H9 (cell line): Measurements from ENCODE around the gene EME1. TPM values are rescaled to one million over a fixed set of nuclear protein-coding genes. Genes with fewer than 3 reads are reported as not detected.

Experiments
- DNase-seq: peaks from one replicate; pipeline ENCODE4 v3.0.0-alpha.2; 2017
- H2AFZ ChIP-seq: one replicate; pipeline ENCODE4 v1.6.1; 2013; ENCODE audit warnings: mild to moderate bottlenecking, low read length, control low read depth, moderate library complexity
- H2AK5ac ChIP-seq: 2 replicates; pipeline ENCODE4 v1.6.1; 2013; ENCODE audit warnings: low read length, control low read depth, mixed read lengths; ENCODE audit not compliant: insufficient read length
- H2BK120ac ChIP-seq: one replicate; pipeline ENCODE4 v1.6.1; 2013; ENCODE audit warnings: low read depth, mild to moderate bottlenecking, low read length, control low read depth, inconsistent platforms; ENCODE audit not compliant: poor library complexity, severe bottlenecking
- H2BK12ac ChIP-seq: 2 replicates; pipeline ENCODE4 v1.6.1; 2013; ENCODE audit warnings: low read length, control low read depth, mixed read lengths, low read depth; ENCODE audit not compliant: insufficient read length
- H2BK15ac ChIP-seq: 2 replicates; pipeline ENCODE4 v1.6.1; 2013; ENCODE audit warnings: low read depth, low read length, control low read depth
- H2BK20ac ChIP-seq: one replicate; pipeline ENCODE4 v1.6.1; 2013; ENCODE audit warnings: low read depth, mild to moderate bottlenecking, low read length, control low read depth, inconsistent platforms; ENCODE audit not compliant: poor library complexity, severe bottlenecking
- H2BK5ac ChIP-seq: 2 replicates; pipeline ENCODE4 v1.6.1; 2013; ENCODE audit warnings: low read length, control low read depth, mixed read lengths; ENCODE audit not compliant: insufficient read length
- H3K14ac ChIP-seq: 2 replicates; pipeline ENCODE4 v1.6.1; 2013; ENCODE audit warnings: low read length, control low read depth; ENCODE audit not compliant: insufficient read depth
- H3K18ac ChIP-seq: 2 replicates; pipeline ENCODE4 v1.6.1; 2013; ENCODE audit warnings: low read depth, mild to moderate bottlenecking, mixed read lengths, low read length, control low read depth; ENCODE audit not compliant: insufficient read length
- H3K23ac ChIP-seq: 2 replicates; pipeline ENCODE4 v1.6.1; 2013; ENCODE audit warnings: low read length, control low read depth, mixed read lengths, low read depth; ENCODE audit not compliant: insufficient read length
- H3K23me2 ChIP-seq: 2 replicates; pipeline ENCODE4 v1.6.1; 2013; ENCODE audit warnings: low read depth, mild to moderate bottlenecking, mixed read lengths, low read length, control low read depth; ENCODE audit not compliant: insufficient read length, poor library complexity, severe bottlenecking
- H3K27ac ChIP-seq: 2 replicates; pipeline ENCODE4 v1.5.1; 2013; ENCODE audit warnings: low read length, control low read depth, mixed read lengths, low read depth; ENCODE audit not compliant: insufficient read length
- H3K27me3 ChIP-seq: 2 replicates; pipeline ENCODE4 v1.6.1; 2013; ENCODE audit warnings: low read length, control low read depth, inconsistent platforms; ENCODE audit not compliant: insufficient read depth
- H3K4ac ChIP-seq: 2 replicates; pipeline ENCODE4 v1.6.1; 2013; ENCODE audit warnings: low read depth, mild to moderate bottlenecking, control low read depth, inconsistent platforms, low read length, moderate library complexity
- H3K4me1 ChIP-seq: 2 replicates; pipeline ENCODE4 v1.6.1; 2013; ENCODE audit warnings: low read length, control low read depth, inconsistent platforms; ENCODE audit not compliant: insufficient read depth
- H3K4me2 ChIP-seq: 2 replicates; pipeline ENCODE4 v1.6.1; 2013; ENCODE audit warnings: low read length, control low read depth, mixed read lengths; ENCODE audit not compliant: insufficient read length, insufficient read depth
- H3K56ac ChIP-seq: 2 replicates; pipeline ENCODE4 v1.6.1; 2013; ENCODE audit warnings: low read depth, mild to moderate bottlenecking, mixed read lengths, low read length, control low read depth; ENCODE audit not compliant: insufficient read length
- H3K79me1 ChIP-seq: 2 replicates; pipeline ENCODE4 v1.6.1; 2013; ENCODE audit warnings: low read depth, mild to moderate bottlenecking, moderate library complexity, low read length, control low read depth, inconsistent platforms; ENCODE audit not compliant: insufficient read depth, poor library complexity, severe bottlenecking
- H3K79me2 ChIP-seq: 2 replicates; pipeline ENCODE4 v1.6.1; 2013; ENCODE audit warnings: low read length, control low read depth, inconsistent platforms; ENCODE audit not compliant: insufficient read depth
- H3K9ac ChIP-seq: 2 replicates; pipeline ENCODE4 v1.6.1; 2013; ENCODE audit warnings: low read length, control low read depth, mixed read lengths; ENCODE audit not compliant: insufficient read length; ENCODE audit errors: extremely low read depth
- H3K9me3 ChIP-seq: one replicate; pipeline ENCODE4 v1.6.1; 2013; ENCODE audit warnings: low read depth, low read length, inconsistent platforms; ENCODE audit not compliant: control insufficient read depth
- H3T11ph ChIP-seq: one replicate; pipeline ENCODE4 v1.6.1; 2013; ENCODE audit warnings: mild to moderate bottlenecking, low read length, control low read depth, inconsistent platforms
- H4K20me1 ChIP-seq: one replicate; pipeline ENCODE4 v1.6.1; 2013; ENCODE audit not compliant: control insufficient read depth, insufficient read length, insufficient read depth
- H4K5ac ChIP-seq: 2 replicates; pipeline ENCODE4 v1.6.1; 2013; ENCODE audit warnings: low read depth, mild to moderate bottlenecking, mixed read lengths, low read length, control low read depth; ENCODE audit not compliant: insufficient read length
- H4K8ac ChIP-seq: replicated peaks from 2 replicates; pipeline ENCODE4 v1.6.1; 2013; ENCODE audit warnings: low read length, control low read depth, mixed read lengths, low read depth; ENCODE audit not compliant: insufficient read length
- H4K91ac ChIP-seq: 2 replicates; pipeline ENCODE4 v1.6.1; 2013; ENCODE audit warnings: low read depth, mild to moderate bottlenecking, moderate library complexity, mixed read lengths, low read length, control low read depth; ENCODE audit not compliant: insufficient read length
- H3K27ac Mint-ChIP-seq, 3 experiments: 2 replicates in 2 of 3; 3 replicates in 1 of 3; pipeline ENCODE4 v1.8.0; 2020 to 2021; ENCODE audit warnings: mixed read lengths in 3 of 3, mild to moderate bottlenecking in 1 of 3, moderate library complexity in 1 of 3
- H3K27me3 Mint-ChIP-seq: 2 replicates; pipeline ENCODE4 v1.8.0; 2021; ENCODE audit warnings: low read depth, mild to moderate bottlenecking, moderate library complexity, mixed read lengths
- H3K36me3 Mint-ChIP-seq, 3 experiments: 2 replicates in 2 of 3; 3 replicates in 1 of 3; pipeline ENCODE4 v1.8.0; 2020 to 2021; ENCODE audit warnings: low read depth in 3 of 3, mixed read lengths in 3 of 3; ENCODE audit not compliant: insufficient read depth in 1 of 3
- H3K4me1 Mint-ChIP-seq, 2 experiments: 2 replicates each; pipeline ENCODE4 v1.8.0; 2020; ENCODE audit warnings: mixed read lengths in 2 of 2
- H3K4me3 Mint-ChIP-seq, 2 experiments: 2 replicates in 1 of 2; 3 replicates in 1 of 2; pipeline ENCODE4 v1.8.0; 2020 to 2021; ENCODE audit warnings: mild to moderate bottlenecking in 2 of 2, mixed read lengths in 2 of 2, moderate library complexity in 1 of 2
- H3K9me3 Mint-ChIP-seq, 2 experiments: 2 replicates in 1 of 2; 3 replicates in 1 of 2; pipeline ENCODE4 v1.8.0; 2020; ENCODE audit warnings: mild to moderate bottlenecking in 2 of 2, mixed read lengths in 2 of 2, moderate library complexity in 1 of 2
- WGBS: extraction: QIAGEN DNeasy Blood & Tissue Kit; methylation state at CpG from one replicate; pipeline ENCODE4 v1.1.7; 2013; ENCODE audit warnings: missing lambda C conversion rate, low lambda C conversion rate, mixed read lengths; ENCODE audit not compliant: insufficient read length; ENCODE audit errors: extremely low coverage; 5-methylcytosine and 5-hydroxymethylcytosine counted together
- total RNA-seq: library from RNA; stranded (reverse); gene quantifications from 2 replicates; pipeline ENCODE4 v1.2.1, GENCODE V29; 2021
- TF ChIP-seq, protein P1 (sequence below): fragments of 200-600 bp; sonication (generic); conservative IDR thresholded peaks from 3 replicates; pipeline ENCODE4 v1.8.0; 2021; ENCODE audit warnings: antibody characterized with exemption, mild to moderate bottlenecking

Gene EME1
- total RNA-seq, 1 experiment from 2014 or later, result 15.1 TPM

DNA sequence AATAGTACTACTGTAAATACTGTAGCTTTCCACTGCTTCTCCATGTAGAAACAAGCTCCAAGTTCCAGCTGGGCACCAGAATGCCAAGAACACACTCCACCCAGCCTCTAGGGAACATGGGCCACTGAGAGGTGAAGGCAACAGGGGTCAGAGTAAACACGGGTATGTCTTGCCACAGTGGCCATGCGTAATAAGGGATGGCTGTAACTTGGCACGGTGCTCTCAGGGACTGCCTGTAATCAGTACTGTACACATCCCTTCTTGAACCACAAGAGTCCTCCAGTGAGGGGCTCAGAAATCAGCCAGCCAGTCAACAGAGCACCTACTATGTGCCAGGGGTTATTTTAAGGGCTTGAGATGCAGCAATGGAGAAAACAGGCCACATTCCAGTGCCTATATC, 13.5 kb downstream of the EME1 start:
- H4K20me1 ChIP-seq, result no peaks in the 10 kb centered on the region
- no peak overlapping the region for H2BK15ac ChIP-seq
- peaks cover 44 to 97% (median 86%) of the 10 kb centered on the region in 3 experiments; a peak in 6 of 7 replicates for H3K36me3 Mint-ChIP-seq
- no peak overlapping the region for H3K23ac ChIP-seq
- H3T11ph ChIP-seq, result no peak overlapping the region
- H2BK5ac ChIP-seq, result no peak overlapping the region
- H3K14ac ChIP-seq, result no peak overlapping the region
- H3K27ac Mint-ChIP-seq, result no peak overlapping the region
- H3K9me3 Mint-ChIP-seq, result no peaks in the 10 kb centered on the region
- H4K91ac ChIP-seq, result no peak overlapping the region
- no peak overlapping the region for H2AFZ ChIP-seq
- no peak overlapping the region for H3K27ac ChIP-seq
- H3K23me2 ChIP-seq, result no peaks in the 10 kb centered on the region
- H3K4me1 ChIP-seq, result no peaks in the 10 kb centered on the region
- H3K4me2 ChIP-seq, result no peak overlapping the region
- H4K5ac ChIP-seq, result no peak overlapping the region
- H2BK120ac ChIP-seq, result no peak overlapping the region
- H3K4ac ChIP-seq, result no peak overlapping the region
- H3K4me1 Mint-ChIP-seq, result no peaks in the 10 kb centered on the region
- H2BK12ac ChIP-seq, result no peak overlapping the region
- H4K8ac ChIP-seq, result no peak overlapping the region
- DNase-seq, result no peak
- no CpG with 5 or more reads among the region's 3 CpGs for WGBS
- H3K79me1 ChIP-seq, result no peaks in the 10 kb centered on the region
- no peaks in the 10 kb centered on the region for H3K79me2 ChIP-seq
- no peak overlapping the region for H3K4me3 Mint-ChIP-seq
- no peaks in the 10 kb centered on the region for H3K27me3 Mint-ChIP-seq
- no peak overlapping the region for H3K56ac ChIP-seq
- no peaks in the 10 kb centered on the region for H3K9me3 ChIP-seq
- no peak overlapping the region for H2AK5ac ChIP-seq
- H3K18ac ChIP-seq, result no peak overlapping the region
- H3K27me3 ChIP-seq, result no peaks in the 10 kb centered on the region
- no peak overlapping the region for H3K9ac ChIP-seq
- H2BK20ac ChIP-seq, result no peak overlapping the region
- TF ChIP-seq, protein P1, sequence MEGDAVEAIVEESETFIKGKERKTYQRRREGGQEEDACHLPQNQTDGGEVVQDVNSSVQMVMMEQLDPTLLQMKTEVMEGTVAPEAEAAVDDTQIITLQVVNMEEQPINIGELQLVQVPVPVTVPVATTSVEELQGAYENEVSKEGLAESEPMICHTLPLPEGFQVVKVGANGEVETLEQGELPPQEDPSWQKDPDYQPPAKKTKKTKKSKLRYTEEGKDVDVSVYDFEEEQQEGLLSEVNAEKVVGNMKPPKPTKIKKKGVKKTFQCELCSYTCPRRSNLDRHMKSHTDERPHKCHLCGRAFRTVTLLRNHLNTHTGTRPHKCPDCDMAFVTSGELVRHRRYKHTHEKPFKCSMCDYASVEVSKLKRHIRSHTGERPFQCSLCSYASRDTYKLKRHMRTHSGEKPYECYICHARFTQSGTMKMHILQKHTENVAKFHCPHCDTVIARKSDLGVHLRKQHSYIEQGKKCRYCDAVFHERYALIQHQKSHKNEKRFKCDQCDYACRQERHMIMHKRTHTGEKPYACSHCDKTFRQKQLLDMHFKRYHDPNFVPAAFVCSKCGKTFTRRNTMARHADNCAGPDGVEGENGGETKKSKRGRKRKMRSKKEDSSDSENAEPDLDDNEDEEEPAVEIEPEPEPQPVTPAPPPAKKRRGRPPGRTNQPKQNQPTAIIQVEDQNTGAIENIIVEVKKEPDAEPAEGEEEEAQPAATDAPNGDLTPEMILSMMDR, result no peak
